CD14-positive monocyte (primary cell): ENCODE data around the gene GALNT14. TPM values are rescaled to one million over a fixed set of nuclear protein-coding genes. Genes with fewer than 3 reads are reported as not detected.

Source experiments
- DNase-seq, 3 donors: peaks; one replicate each; pipeline ENCODE4 v3.0.0-alpha.2; 2011 to 2022
- H2AFZ ChIP-seq: 2 replicates; pipeline ENCODE4 v1.6.0; 2012; ENCODE audit warnings: mild to moderate bottlenecking, low read depth, low read length, inconsistent platforms; ENCODE audit not compliant: insufficient read depth, poor library complexity, severe bottlenecking
- H3K27ac ChIP-seq, 2 donors: 1 replicate in 1 of 2; 2 replicates in 1 of 2; pipeline ENCODE4 v1.5.1; 2012 to 2013; ENCODE audit warnings: low read length in 2 of 2, control low read depth in 1 of 2, inconsistent platforms in 1 of 2, low read depth in 1 of 2, mild to moderate bottlenecking in 1 of 2
- H3K27me3 ChIP-seq, 2 donors: one replicate each; pipeline versions ENCODE4 v1.6.0 to v1.6.1; 2011 to 2013; ENCODE audit warnings: low read length in 2 of 2; ENCODE audit not compliant: control insufficient read depth in 2 of 2, insufficient read depth in 2 of 2
- H3K36me3 ChIP-seq, 2 donors: replicated peaks in 1 of 2; 1 replicate in 1 of 2; 2 replicates in 1 of 2; pipeline versions ENCODE4 v1.5.1 to v1.6.1; 2012 to 2013; ENCODE audit warnings: low read length in 2 of 2, control low read depth in 1 of 2, inconsistent platforms in 1 of 2, mild to moderate bottlenecking in 1 of 2; ENCODE audit not compliant: insufficient read depth in 2 of 2, control insufficient read depth in 1 of 2
- H3K4me1 ChIP-seq, 2 donors: 1 replicate in 1 of 2; 2 replicates in 1 of 2; pipeline versions ENCODE4 v1.5.1 to v1.6.1; 2012 to 2013; ENCODE audit warnings: low read length in 2 of 2, control low read depth in 1 of 2, inconsistent platforms in 1 of 2, mild to moderate bottlenecking in 1 of 2, moderate library complexity in 1 of 2; ENCODE audit not compliant: insufficient read depth in 2 of 2, control insufficient read depth in 1 of 2
- H3K4me2 ChIP-seq: replicated peaks from 2 replicates; pipeline ENCODE3; 2012; ENCODE audit warnings: low read length, moderate library complexity, mild to moderate bottlenecking; ENCODE audit not compliant: poor library complexity, severe bottlenecking; ENCODE audit errors: extremely low read depth
- H3K4me3 ChIP-seq, 3 experiments: fragments of 200-600 bp in 1 of 3; sonication (generic) in 1 of 3; replicated peaks in 1 of 3; 1 replicate in 2 of 3; 2 replicates in 1 of 3; pipeline ENCODE4 v1.5.1; 2011 to 2013; ENCODE audit warnings: low read length in 3 of 3, mild to moderate bottlenecking in 3 of 3, control low read depth in 2 of 3, low read depth in 2 of 3, inconsistent platforms in 1 of 3, moderate library complexity in 1 of 3
- H3K79me2 ChIP-seq: 2 replicates; pipeline ENCODE4 v1.6.0; 2012; ENCODE audit warnings: mild to moderate bottlenecking, control low read depth, inconsistent platforms, low read length, moderate library complexity; ENCODE audit not compliant: insufficient read depth
- H3K9ac ChIP-seq: 2 replicates; pipeline ENCODE4 v1.6.0; 2017; ENCODE audit warnings: low read length, mild to moderate bottlenecking; ENCODE audit not compliant: insufficient read depth, poor library complexity, severe bottlenecking
- H3K9me3 ChIP-seq, 2 donors: replicated peaks in 1 of 2; 1 replicate in 1 of 2; 2 replicates in 1 of 2; pipeline versions ENCODE4 v1.5.1 to v1.6.1; 2012 to 2013; ENCODE audit warnings: low read length in 2 of 2, control low read depth in 1 of 2; ENCODE audit not compliant: control insufficient read depth in 1 of 2, insufficient read depth in 1 of 2
- H4K20me1 ChIP-seq: 2 replicates; pipeline ENCODE4 v1.6.0; 2012; ENCODE audit warnings: mild to moderate bottlenecking, low read length, control low read depth, moderate library complexity; ENCODE audit not compliant: insufficient read depth
- H3K27ac Mint-ChIP-seq, 7 donors: one replicate each; pipeline ENCODE4 v1.8.0; 2020; ENCODE audit warnings: mild to moderate bottlenecking in 7 of 7, mixed read lengths in 7 of 7, moderate library complexity in 6 of 7, inconsistent platforms in 2 of 7
- H3K27me3 Mint-ChIP-seq, 3 donors: one replicate each; pipeline ENCODE4 v1.8.0; 2021 to 2022; ENCODE audit warnings: low read depth in 3 of 3, mild to moderate bottlenecking in 3 of 3, mixed read lengths in 3 of 3, moderate library complexity in 3 of 3, inconsistent platforms in 1 of 3
- H3K36me3 Mint-ChIP-seq, 2 donors: one replicate each; pipeline ENCODE4 v1.8.0; 2020; ENCODE audit warnings: mixed read lengths in 2 of 2, inconsistent platforms in 1 of 2, mild to moderate bottlenecking in 1 of 2
- H3K4me1 Mint-ChIP-seq: one replicate; pipeline ENCODE4 v1.8.0; 2020; ENCODE audit warnings: mild to moderate bottlenecking, mixed read lengths
- H3K4me3 Mint-ChIP-seq, 2 donors: one replicate each; pipeline ENCODE4 v1.8.0; 2020; ENCODE audit warnings: mild to moderate bottlenecking in 2 of 2, mixed read lengths in 2 of 2, moderate library complexity in 1 of 2
- H3K9me3 Mint-ChIP-seq, 7 donors: one replicate each; pipeline ENCODE4 v1.8.0; 2020 to 2022; ENCODE audit warnings: mixed read lengths in 7 of 7, mild to moderate bottlenecking in 6 of 7, moderate library complexity in 6 of 7, inconsistent platforms in 2 of 7
- CTCF ChIP-seq: fragments of 200-600 bp; IDR thresholded peaks from one replicate; pipeline ENCODE4 v1.8.0; 2022; ENCODE audit warnings: antibody characterized with exemption, mild to moderate bottlenecking
- WGBS: methylation state at CpG from one replicate; pipeline ENCODE4 v1.1.5; 2013; ENCODE audit warnings: missing lambda C conversion rate; ENCODE audit not compliant: insufficient coverage; 5-methylcytosine and 5-hydroxymethylcytosine counted together
- intact Hi-C, 2 donors: fragments of 100-400 bp; cut with micrococcal nuclease; formaldehyde crosslinking; loops; one replicate each; pipeline versions ENCODE4 v1.15.0 to v1.15.1; 2023
- polyA plus RNA-seq, 3 donors: library from polyadenylated mRNA; depleted of rRNA in 1 of 3; unstranded in 2 of 3; stranded (reverse) in 1 of 3; fragments of 300-500 nt in 2 of 3; fragments of >200 nt in 1 of 3; fragmentation: Illumina TruSeq in 2 of 3; gene quantifications; 1 replicate in 2 of 3; 2 replicates in 1 of 3; pipeline ENCODE4 v1.2.3, GENCODE V29; 2012 to 2021

The GALNT14 gene
- polyA plus RNA-seq, 3 donors: 0.33 TPM; not detected in 2

DNA sequence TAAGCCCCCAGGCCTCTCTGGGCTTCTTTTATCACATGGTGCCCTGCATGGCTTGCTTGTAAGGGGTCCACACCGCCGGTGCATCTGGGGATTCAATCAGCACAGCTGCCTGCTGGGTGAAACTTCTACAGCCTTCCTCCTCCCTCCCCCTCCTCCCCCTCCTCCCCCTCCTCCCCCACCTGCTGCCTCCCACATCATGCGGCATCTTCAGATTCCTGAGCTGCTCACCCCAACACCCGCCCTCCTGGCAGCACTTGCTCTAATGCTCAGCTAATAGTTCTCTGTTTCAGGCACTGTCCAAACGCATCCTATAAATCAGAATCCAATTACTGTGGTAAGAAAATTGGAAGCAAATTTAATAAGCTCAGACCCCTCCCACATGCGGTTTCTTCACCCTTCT lies 150.7 kb downstream of the GALNT14 start:
- peaks cover 0 to 2% (median 2%) of the 10 kb centered on the region in 3 donors for H3K27me3 Mint-ChIP-seq

DNA sequence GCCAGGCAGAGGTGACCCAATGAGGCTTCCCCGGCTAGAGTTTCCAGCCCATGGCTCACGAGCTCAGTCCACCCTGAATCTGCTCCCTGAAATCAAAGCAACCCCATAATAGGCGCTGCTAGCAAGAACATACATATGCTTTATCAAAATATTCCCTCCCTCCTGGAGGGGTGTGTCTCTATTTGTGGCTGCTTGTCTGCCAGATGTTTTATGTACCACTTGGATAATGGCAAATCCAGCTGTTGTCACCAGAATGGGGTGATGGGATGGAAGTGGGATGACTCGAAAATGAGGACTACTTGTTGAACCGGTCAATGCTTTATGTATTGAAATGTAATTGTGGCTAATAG lies 152.0 kb downstream of the GALNT14 start:
- no peak overlapping the region for H3K4me3 Mint-ChIP-seq
- no peaks in the 10 kb centered on the region for H3K27me3 ChIP-seq
- H3K36me3 Mint-ChIP-seq: no peaks in the 10 kb centered on the region
- no peak overlapping the region for H3K4me3 ChIP-seq
- DNase-seq: no peak
- H4K20me1 ChIP-seq: no peaks in the 10 kb centered on the region
- peaks cover 0 to 2% (median 2%) of the 10 kb centered on the region in 3 donors for H3K27me3 Mint-ChIP-seq
- TF ChIP-seq CTCF: no peak
- intact Hi-C loops: no loop called here
- no peak overlapping the region for H3K27ac ChIP-seq
- no peaks in the 10 kb centered on the region for H3K9me3 Mint-ChIP-seq
- H3K36me3 ChIP-seq: no peaks in the 10 kb centered on the region
- WGBS: 100% methylated on average over 2 of the region's 5 CpGs
- H3K4me2 ChIP-seq: no peak overlapping the region
- H3K9me3 ChIP-seq: no peaks in the 10 kb centered on the region
- no peak overlapping the region for H3K9ac ChIP-seq
- no peaks in the 10 kb centered on the region for H3K79me2 ChIP-seq
- no peak overlapping the region for H3K27ac Mint-ChIP-seq
- no peaks in the 10 kb centered on the region for H3K4me1 ChIP-seq
- no peaks in the 10 kb centered on the region for H3K4me1 Mint-ChIP-seq
- H2AFZ ChIP-seq: no peak overlapping the region

More for the DNA sequence above, 150.7 kb downstream of the GALNT14 start:
- no peaks in the 10 kb centered on the region for H3K9me3 ChIP-seq
- intact Hi-C loops: no loop called here
- no peaks in the 10 kb centered on the region for H4K20me1 ChIP-seq
- H3K4me1 ChIP-seq: no peaks in the 10 kb centered on the region
- DNase-seq: no peak
- H3K4me2 ChIP-seq: no peak overlapping the region
- no peaks in the 10 kb centered on the region for H3K79me2 ChIP-seq
- WGBS: 100% methylated on average over 2 of the region's 6 CpGs
- Mint-ChIP-seq H3K9me3 (no peaks in the 10 kb centered on the region), H3K27ac (no peak overlapping the region), H3K4me1 (no peaks in the 10 kb centered on the region), H3K4me3 (no peak overlapping the region), H3K36me3 (no peaks in the 10 kb centered on the region)
- H3K9ac ChIP-seq: no peak overlapping the region
- H3K27me3 ChIP-seq: no peaks in the 10 kb centered on the region
- no peak overlapping the region for H2AFZ ChIP-seq
- H3K27ac ChIP-seq: no peak overlapping the region
- no peaks in the 10 kb centered on the region for H3K36me3 ChIP-seq
- no peak overlapping the region for H3K4me3 ChIP-seq
- TF ChIP-seq CTCF: no peak
